Endothelial cell of umbilical vein (primary cell): ENCODE results near the gene NR4A1. TPM values are rescaled to one million over a fixed set of nuclear protein-coding genes. Genes with fewer than 3 reads are reported as not detected.

ENCODE experiments used
- BruUV-seq: library from RNA; stranded (reverse); fragments of 400-500 nt; replicated peaks from 2 replicates; lab custom pipeline; 2021; lab: Mats Ljungman, UMichigan
- CTCF ChIA-PET: fragments of 300-600, 350-600 bp; sonication (Branson Sonifier 250); formaldehyde crosslinking; loops from one replicate; lab custom pipeline; 2021; ENCODE audit warnings: antibody characterized with exemption, inconsistent platforms; lab: Charles Lee
- POLR2A ChIA-PET: fragments of 300-600, 350-600 bp; sonication (Branson Sonifier 250); formaldehyde crosslinking; loops from one replicate; lab custom pipeline; 2021; ENCODE audit warnings: antibody characterized with exemption, inconsistent platforms; lab: Charles Lee
- DNase-seq: peaks from one replicate; pipeline ENCODE4 v3.0.0-alpha.2; 2011; ENCODE audit warnings: low read depth, low spot score
- FAIRE-seq: peaks from 2 replicates; lab custom pipeline; 2011; peaks lifted over from hg19 to GRCh38; lab: Jason Lieb, UNC
- H2AFZ ChIP-seq: 2 replicates; pipeline ENCODE4 v1.6.0; 2012; ENCODE audit warnings: low read depth, low read length, control low read depth, inconsistent platforms
- H3K27ac ChIP-seq: 2 replicates; pipeline ENCODE4 v1.5.1; 2011; ENCODE audit warnings: low read depth, mild to moderate bottlenecking, control low read depth, low read length, moderate library complexity; ENCODE audit not compliant: insufficient read depth
- H3K27me3 ChIP-seq, 2 experiments: 2 replicates each; pipeline versions ENCODE4 v1.6.0 to v1.6.1; 2011; ENCODE audit warnings: low read length in 2 of 2, mixed read lengths in 1 of 2; ENCODE audit not compliant: control insufficient read depth in 2 of 2, insufficient read depth in 2 of 2
- H3K36me3 ChIP-seq, 2 experiments: 2 replicates in 1 of 2; 3 replicates in 1 of 2; pipeline ENCODE4 v1.5.1; 2011; ENCODE audit warnings: low read length in 2 of 2, mild to moderate bottlenecking in 1 of 2, moderate library complexity in 1 of 2; ENCODE audit not compliant: control insufficient read depth in 2 of 2, insufficient read depth in 2 of 2; ENCODE audit errors: extremely low read depth in 1 of 2
- H3K4me1 ChIP-seq: 3 replicates; pipeline ENCODE4 v1.5.1; 2011; ENCODE audit warnings: mild to moderate bottlenecking, low read length; ENCODE audit not compliant: control insufficient read depth, insufficient read depth; ENCODE audit errors: extremely low read depth
- H3K4me2 ChIP-seq: 2 replicates; pipeline ENCODE4 v1.6.1; 2011; ENCODE audit warnings: low read length, control low read depth, mixed read lengths; ENCODE audit not compliant: insufficient read depth
- H3K4me3 ChIP-seq, 3 experiments: fragments of 200-600 bp in 1 of 3; sonication (generic), shearing (Covaris generic) in 1 of 3; replicated peaks in 1 of 3; 2 replicates each; pipeline ENCODE4 v1.5.1; 2011 to 2016; ENCODE audit warnings: control low read depth in 3 of 3, low read length in 3 of 3, mild to moderate bottlenecking in 2 of 3, inconsistent platforms in 1 of 3, low read depth in 1 of 3, moderate library complexity in 1 of 3; ENCODE audit not compliant: insufficient read depth in 1 of 3
- H3K79me2 ChIP-seq: 2 replicates; pipeline ENCODE4 v1.6.0; 2012; ENCODE audit warnings: low read length, inconsistent platforms; ENCODE audit not compliant: control insufficient read depth, insufficient read depth
- H3K9ac ChIP-seq: replicated peaks from 2 replicates; pipeline ENCODE3; 2011; ENCODE audit warnings: low read length, control low read depth; ENCODE audit not compliant: insufficient read depth; ENCODE audit errors: extremely low read depth
- H3K9me1 ChIP-seq: replicated peaks from 3 replicates; pipeline ENCODE4 v1.6.0; 2011; ENCODE audit warnings: mild to moderate bottlenecking, low read length; ENCODE audit not compliant: control insufficient read depth, insufficient read depth; ENCODE audit errors: extremely low read depth
- H3K9me3 ChIP-seq: replicated peaks from 2 replicates; pipeline ENCODE4 v1.5.1; 2012; ENCODE audit warnings: low read length, inconsistent platforms; ENCODE audit not compliant: control insufficient read depth, insufficient read depth
- H4K20me1 ChIP-seq: replicated peaks from 2 replicates; pipeline ENCODE3; 2011; ENCODE audit warnings: mild to moderate bottlenecking, low read length; ENCODE audit not compliant: control insufficient read depth, insufficient read depth; ENCODE audit errors: extremely low read depth
- FOS ChIP-seq: IDR thresholded peaks from 2 replicates; pipeline ENCODE4 v1.6.1; 2011; ENCODE audit warnings: mild to moderate bottlenecking, low read length, moderate library complexity, borderline replicate concordance; ENCODE audit not compliant: insufficient read depth
- GATA2 ChIP-seq: IDR thresholded peaks from 2 replicates; pipeline ENCODE4 v1.7.0; 2011; ENCODE audit warnings: low read depth, mild to moderate bottlenecking, moderate library complexity, mixed read lengths, low read length; ENCODE audit not compliant: insufficient read length, insufficient read depth
- POLR2AphosphoS5 ChIP-seq: IDR thresholded peaks from 2 replicates; pipeline ENCODE4 v1.6.1; 2012; ENCODE audit warnings: low read depth, mild to moderate bottlenecking, control low read depth, low read length, moderate library complexity; ENCODE audit not compliant: insufficient read depth
- dilution Hi-C: fragments of 300-500 bp; cut with MboI; formaldehyde crosslinking; loops from one replicate; pipeline ENCODE4 v1.15.0; 2019; ENCODE audit warnings: low sequenced_read_pairs; ENCODE audit not compliant: extremely low pct_ligation_motif_present
- intact Hi-C: fragments of 100-400 bp; cut with micrococcal nuclease; formaldehyde crosslinking; loops from one replicate; pipeline ENCODE4 v1.10.0; 2022
- polyA plus RNA-seq, 4 experiments: library from polyadenylated mRNA; depleted of rRNA in 3 of 4; stranded (reverse) in 3 of 4; unstranded in 1 of 4; fragments of >200 nt; gene quantifications; 2 replicates each; pipeline versions ENCODE4 v1.2.1 to v1.2.3, GENCODE V29; 2011 to 2012; ENCODE audit warnings: missing spikeins in 1 of 4
- total RNA-seq: library from RNA; stranded (reverse); gene quantifications from 2 replicates; pipeline ENCODE4 v1.2.3, GENCODE V29; 2021
- TF ChIP-seq, protein P1 (sequence below), 2 donors: IDR thresholded peaks; 1 replicate in 1 of 2; 2 replicates in 1 of 2; pipeline ENCODE4 v1.5.1; 2011; ENCODE audit warnings: low read length in 2 of 2, mild to moderate bottlenecking in 2 of 2, moderate library complexity in 2 of 2, control low read depth in 1 of 2, inconsistent platforms in 1 of 2, low read depth in 1 of 2; ENCODE audit not compliant: insufficient read depth in 1 of 2; ENCODE audit errors: extremely low read depth in 1 of 2

The NR4A1 gene
- total and polyA plus RNA-seq, 2 donors (not counting 3 experiments of a cell fraction or from before 2014, with no cell fraction given): 6.8 to 18.2 TPM

DNA sequence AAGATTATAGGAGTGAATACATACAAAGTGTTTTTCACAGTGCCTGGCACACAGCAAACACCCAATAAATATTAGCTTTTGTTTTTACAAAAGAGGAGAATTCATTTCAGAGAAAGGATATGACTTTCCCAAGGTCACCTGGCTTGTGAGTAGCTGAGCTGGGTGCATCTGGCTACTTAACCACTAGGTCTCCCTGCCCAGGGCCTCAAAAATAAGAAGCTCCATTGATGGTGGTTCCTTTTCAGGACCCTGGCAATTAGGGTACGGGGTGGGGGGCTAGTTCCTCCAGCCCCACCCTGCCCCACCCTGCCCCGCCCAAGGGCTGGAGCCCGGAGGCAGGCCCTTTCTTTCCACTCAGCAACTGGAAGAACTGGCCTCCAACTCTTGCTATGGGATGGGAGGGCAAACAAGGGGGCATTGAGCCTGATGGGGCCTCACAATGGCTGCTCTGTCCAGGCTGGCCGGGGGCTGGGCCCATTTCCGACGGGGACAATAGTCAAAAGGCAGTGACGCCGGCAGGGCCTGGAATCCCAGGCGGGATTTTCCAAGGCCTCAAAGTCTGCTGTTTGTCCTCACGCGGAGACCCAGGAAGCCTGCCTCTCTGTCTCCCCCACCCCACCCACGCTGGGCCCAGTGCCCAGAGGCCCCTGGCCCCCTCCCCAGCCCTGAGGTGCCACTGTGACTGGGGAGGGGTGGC, 10.4 kb downstream of the NR4A1 start:
- no peaks in the 10 kb centered on the region for H3K36me3 ChIP-seq
- dilution Hi-C loops (no loop called here), intact Hi-C loops (no loop called here)
- no peaks in the 10 kb centered on the region for H3K9me1 ChIP-seq
- no peak overlapping the region for H3K9ac ChIP-seq
- no TSS peak for BruUV-seq
- no peaks in the 10 kb centered on the region for H3K79me2 ChIP-seq
- H3K4me2 ChIP-seq: no peak overlapping the region
- no peak for DNase-seq
- TF ChIP-seq GATA2: no peak
- TF ChIP-seq, protein P1, sequence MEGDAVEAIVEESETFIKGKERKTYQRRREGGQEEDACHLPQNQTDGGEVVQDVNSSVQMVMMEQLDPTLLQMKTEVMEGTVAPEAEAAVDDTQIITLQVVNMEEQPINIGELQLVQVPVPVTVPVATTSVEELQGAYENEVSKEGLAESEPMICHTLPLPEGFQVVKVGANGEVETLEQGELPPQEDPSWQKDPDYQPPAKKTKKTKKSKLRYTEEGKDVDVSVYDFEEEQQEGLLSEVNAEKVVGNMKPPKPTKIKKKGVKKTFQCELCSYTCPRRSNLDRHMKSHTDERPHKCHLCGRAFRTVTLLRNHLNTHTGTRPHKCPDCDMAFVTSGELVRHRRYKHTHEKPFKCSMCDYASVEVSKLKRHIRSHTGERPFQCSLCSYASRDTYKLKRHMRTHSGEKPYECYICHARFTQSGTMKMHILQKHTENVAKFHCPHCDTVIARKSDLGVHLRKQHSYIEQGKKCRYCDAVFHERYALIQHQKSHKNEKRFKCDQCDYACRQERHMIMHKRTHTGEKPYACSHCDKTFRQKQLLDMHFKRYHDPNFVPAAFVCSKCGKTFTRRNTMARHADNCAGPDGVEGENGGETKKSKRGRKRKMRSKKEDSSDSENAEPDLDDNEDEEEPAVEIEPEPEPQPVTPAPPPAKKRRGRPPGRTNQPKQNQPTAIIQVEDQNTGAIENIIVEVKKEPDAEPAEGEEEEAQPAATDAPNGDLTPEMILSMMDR (IDR thresholded peaks at IDR 0.05; ENCODE audit: extremely low read depth in 1 of 2, insufficient read depth in 1 of 2, low read depth in 1 of 2, low read length in 2 of 2): no peak
- no peak for TF ChIP-seq FOS
- no peak for TF ChIP-seq POLR2AphosphoS5
- peaks cover 7% of the 10 kb centered on the region for H3K4me1 ChIP-seq
- ChIA-PET CTCF (interaction anchor here (0.7 to 4.8 kb wide), 8 partner anchors 10 to 44 kb away, joined by 3 to 46 read pairs (median 4); partner anchors contain the start of gene NR4A1), POLR2A (no interaction called here)
- H2AFZ ChIP-seq: no peak overlapping the region
- H3K27me3 ChIP-seq: no peaks in the 10 kb centered on the region
- H3K9me3 ChIP-seq: no peaks in the 10 kb centered on the region
- H3K4me3 ChIP-seq: no peak overlapping the region
- H3K27ac ChIP-seq: no peak overlapping the region
- FAIRE-seq: no peak
- H4K20me1 ChIP-seq: no peaks in the 10 kb centered on the region
